ENCODE measurements around the gene SURF2. TPM values are rescaled to one million over a fixed set of nuclear protein-coding genes. Genes with fewer than 3 reads are reported as not detected.
"Not testable (repeated sequence)": the region's sequence is repeated elsewhere in the genome, so short reads cannot be mapped to it uniquely, and the experiment has no call there.

Gene SURF2
- 9.3 TPM for total RNA-seq

DNA sequence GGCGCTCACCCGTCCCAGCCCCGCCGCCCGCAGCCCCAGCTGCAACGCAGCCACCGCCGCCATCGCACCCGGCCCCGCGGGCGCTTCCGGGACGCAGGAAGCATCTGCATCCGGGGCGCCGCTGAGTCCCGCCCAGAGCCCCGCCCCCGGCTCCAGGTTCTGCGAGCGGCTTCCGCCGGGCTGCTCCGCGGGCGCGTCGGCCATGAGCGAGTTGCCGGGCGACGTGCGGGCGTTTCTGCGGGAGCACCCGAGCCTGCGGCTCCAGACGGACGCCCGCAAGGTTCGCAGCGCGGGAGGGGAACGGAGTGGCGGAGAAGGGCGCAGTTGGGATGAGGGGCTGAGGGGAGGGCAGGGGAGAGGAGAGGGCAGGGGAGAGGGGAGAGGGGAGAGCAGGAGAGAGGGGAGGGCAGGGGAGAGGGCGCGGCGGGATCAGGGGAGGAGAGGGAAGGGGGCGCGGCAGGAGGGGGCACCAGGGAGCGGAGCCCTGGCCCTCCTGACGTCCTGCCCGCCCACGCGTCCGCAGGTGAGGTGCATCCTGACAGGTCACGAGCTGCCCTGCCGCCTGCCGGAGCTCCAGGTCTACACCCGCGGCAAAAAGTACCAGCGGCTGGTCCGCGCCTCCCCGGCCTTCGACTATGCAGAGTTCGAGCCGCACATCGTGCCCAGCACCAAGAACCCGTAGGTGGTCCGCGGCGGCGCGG is at the start of gene SURF2, which contains the start of gene SURF1:
Gene SURF2 (plus strand): TSS at position 160 of the 701 bp plus-strand sequence. CDS start 43 bp downstream, at position 203.
Gene SURF1 (minus strand): TSS at position 97 of the 701 bp plus-strand sequence. CDS start 34 bp downstream, at position 63.
- peak; percentile 38 for DNase-seq

DNA sequence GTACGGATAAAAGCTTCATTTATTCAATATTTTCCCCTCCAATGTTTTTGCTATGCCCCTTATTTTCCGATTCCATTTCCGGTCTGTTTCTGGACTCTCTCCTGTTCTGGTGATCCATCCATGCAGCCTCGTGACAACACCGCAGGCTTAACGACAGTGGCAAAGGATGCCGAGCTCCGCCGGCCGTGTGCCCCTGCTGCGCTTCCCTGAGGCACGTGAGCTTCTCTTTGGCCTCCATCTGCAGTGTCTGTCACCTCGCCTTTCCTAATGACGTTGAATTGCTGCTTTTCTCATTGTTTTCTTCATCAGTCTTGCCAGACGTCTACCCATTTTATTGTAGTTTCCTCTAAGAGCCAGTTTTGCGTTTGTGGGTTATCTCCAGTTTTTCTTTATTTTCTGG is 49.0 kb upstream of the SURF2 start:
- DNase-seq = no peak

DNA sequence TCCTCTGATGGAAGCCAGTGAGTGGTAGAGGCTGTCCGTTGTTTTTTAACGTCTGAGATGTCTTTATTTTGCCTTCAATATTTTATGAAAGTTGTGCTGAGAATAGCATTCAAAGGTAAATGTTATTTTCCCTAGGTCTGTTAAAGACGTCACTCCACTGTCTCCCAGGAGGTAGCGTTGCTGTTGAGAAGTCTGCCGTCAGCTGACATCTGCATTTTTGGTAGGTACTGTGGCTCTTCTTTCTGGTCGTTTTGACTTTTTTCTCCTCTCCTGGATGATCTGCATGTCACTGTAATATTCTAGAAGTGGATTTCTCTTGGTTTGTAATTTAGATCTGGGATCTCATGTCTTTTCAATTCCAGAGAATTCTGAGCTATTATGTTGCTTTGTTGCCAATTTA is 46.7 kb upstream of the SURF2 start:
- DNase-seq = no peak

DNA sequence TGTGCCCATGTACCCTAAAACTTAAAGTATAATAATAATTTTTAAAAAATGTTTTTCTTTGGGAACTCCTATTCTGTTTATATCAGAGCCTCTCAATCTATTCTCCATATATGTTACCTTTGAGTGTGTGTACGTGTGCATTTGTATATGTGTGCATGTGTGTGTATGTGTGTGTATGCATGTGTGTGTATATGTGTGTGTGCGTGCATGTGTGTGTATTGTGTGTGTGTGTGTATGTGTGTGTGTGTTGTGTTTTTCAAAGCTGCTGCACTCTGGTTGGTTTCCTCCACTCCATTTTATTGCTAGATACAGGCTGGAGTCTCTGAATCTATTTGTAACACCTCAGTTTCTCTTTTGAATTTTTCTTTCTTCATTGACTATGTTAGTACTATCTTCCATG is 40.4 kb upstream of the SURF2 start:
- no peak for DNase-seq

DNA sequence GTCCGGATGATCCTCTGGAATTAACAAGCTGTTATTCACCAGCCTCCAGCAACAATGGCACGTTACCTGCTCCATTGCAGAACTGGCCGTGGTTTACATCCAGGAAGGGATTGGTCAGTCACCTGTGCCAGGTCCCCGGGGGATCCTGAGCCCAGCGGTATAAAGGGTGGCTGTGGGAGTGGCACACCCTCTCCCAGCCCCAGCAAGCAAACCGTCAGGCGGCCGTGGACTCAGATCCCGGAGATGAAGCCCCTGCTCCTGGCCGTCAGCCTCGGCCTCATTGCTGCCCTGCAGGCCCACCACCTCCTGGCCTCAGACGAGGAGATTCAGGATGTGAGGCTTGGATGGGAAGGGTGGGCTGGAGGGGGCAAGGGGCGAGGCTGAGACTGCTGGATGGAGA is 38.8 kb upstream of the SURF2 start:
- DNase-seq = not testable (repeated sequence)

DNA sequence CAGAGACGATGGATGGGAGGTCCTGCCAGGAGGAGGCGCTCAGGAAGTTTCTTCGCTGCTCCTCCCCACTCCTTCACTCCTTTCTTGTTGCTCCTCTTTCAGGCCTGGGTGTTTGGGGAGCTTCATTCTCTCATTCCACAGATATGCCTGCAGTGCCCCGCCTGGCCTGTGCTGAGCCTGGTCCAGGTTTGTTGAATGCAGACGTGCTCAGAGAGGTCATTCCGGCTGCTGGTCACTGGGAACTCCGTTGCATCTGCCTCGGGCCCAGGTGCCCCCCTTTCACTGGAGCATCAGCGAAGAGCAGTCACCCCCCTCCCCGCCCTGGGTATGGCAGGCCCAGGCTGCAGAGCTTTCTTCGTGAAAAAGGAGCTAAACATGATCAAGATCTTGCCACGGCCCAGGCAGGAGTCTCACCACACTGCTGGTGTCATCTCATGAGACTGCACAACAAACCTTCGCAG is 35.9 kb upstream of the SURF2 start:
- no peak for DNase-seq

DNA sequence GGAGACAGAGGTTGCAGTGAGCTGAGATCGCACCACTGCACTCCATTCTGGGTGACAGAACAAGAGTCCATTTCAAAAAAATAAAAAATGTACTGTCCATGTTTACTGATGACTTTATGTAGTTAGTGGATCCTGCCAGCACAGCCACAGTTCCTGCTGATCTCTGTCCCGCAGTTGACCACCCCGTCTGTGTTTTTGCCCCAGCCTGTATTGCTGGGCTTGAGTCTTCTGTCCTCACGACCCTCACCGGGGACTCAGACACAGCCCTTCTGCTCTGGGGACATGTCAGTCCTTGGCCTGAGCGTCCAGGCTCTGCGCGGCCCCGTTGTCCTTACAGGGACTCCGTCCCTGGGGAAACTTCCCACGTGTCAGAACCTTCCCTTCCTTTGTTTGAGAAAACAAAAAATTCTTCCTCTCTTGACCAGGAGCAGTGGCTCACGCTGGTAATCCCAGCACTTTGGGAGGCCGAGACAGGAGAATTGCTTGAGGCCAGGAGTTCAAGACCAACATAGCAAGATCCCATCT is 34.9 kb upstream of the SURF2 start:
- no peak for DNase-seq

DNA sequence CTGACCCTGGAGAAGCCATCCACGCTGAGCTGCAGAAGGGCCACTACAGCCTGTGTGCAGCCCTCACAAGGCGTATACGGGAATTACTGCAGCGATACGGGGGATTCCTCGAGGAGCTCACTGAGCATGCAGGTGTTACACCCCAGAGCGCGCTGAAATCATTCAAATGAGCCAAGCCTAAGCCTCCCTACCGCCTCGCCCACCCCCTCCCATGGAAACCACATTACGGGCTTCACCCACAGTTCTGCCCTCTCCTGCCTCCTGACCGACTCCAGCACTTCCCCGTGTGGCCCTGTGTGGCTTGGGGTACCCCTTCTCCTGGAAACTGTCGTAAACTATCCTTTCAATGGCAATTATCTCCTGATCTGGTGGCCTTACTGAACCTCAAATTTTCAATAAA is 33.6 kb upstream of the SURF2 start:
- DNase-seq = no peak

DNA sequence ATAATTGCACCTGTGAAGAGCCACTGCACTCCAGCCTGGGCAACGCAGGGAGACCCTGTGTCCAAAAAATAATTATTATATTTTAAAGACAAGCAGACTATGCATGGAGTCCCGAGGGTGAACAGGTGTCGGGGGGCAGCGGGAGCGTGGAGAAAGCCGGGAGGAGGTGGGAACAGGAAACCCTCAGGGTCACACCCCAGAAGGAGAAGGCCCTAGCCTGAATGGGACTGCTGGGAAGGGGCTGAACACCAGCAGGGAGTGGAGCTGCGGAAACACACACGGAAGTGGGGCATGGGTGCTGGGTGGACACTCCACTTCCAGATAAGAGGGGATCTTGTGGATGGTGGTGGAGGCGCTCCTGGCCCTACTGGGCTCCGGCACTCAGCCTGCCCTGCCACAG is 33.1 kb upstream of the SURF2 start:
- no peak for DNase-seq

DNA sequence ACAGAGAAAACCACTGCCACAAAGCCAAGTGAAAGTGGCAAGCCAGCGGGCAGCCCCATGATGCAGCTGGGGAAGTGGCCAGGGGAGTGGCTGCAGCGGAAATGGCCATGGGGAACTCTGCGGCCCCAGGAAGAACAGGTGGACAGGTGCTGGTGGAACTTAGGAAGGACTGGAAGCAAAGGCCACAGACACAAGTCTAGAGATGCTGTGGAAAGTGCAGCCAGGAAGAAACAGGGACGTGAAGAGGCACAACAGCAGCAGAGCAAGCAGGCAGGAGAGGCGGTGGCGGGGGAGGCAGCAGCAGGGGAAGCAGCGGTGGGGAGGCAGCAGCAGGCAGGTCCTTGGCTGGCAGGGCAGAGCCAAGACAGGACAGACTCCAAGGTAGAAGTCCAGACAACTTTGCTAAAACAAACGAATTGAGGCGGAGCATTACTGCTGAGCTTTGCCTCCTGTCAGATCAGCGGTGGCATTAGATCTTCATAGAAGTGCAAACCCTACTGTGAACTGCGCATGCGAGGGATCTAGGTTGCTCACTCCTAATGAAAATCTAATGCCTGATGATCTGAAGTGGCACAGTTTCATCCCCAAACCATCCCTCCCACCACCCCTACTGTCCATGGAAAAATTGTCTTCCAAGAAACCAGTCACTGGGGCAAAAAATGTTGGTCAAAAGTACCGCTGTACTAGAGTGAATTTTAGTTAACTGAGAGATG is 32.2 kb upstream of the SURF2 start:
- no peak for DNase-seq

DNA sequence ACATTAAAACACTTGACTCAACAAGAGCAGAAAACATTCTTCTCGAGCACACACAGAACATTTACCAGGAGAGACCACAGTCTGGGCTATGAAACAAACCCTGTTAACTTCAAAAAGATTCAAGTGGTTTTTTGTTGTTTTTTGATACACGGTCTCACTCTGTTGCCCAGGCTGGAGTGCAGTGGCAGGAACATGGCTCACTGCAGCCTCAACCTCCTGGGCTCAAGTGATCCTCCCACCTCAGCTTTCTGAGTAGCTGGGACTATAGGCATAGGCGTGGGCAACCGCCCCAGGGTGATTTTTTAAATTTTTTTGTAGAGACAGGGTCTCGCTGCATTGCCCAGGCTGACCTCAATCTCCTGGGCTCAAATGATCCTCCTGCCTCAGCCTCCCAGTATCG is 29.3 kb upstream of the SURF2 start:
- DNase-seq = not testable (repeated sequence)

DNA sequence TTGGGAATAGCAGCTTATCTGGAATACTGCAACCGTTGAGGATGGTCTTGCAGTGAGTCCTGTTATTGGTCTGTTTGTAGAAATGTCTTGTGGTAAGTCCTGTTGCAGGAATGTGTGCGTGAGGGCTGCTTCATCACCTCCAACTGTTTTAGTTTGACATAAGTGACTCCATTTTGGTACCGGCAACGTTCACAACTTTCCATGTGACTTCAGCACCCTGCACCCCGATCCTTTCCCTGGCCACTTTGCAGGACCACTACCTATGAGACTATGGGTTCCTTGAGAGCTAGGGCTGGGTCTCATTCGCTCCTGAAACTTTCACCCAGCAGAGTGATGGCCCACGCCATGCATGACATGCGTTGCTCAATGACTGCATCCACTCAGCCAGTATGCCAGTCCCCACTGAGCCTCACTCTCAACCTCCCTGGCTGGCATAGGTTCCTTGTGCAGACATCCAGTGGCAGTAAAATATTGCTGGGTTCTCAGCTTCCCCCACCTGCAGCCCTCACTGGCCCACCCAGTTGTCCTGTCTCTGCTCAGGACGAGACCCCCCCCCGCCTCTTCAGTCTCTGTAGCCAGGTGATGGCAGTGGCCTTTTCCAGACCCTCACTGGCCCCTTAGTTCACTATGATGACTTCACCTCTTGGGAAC is 28.4 kb upstream of the SURF2 start:
- no peak for DNase-seq

DNA sequence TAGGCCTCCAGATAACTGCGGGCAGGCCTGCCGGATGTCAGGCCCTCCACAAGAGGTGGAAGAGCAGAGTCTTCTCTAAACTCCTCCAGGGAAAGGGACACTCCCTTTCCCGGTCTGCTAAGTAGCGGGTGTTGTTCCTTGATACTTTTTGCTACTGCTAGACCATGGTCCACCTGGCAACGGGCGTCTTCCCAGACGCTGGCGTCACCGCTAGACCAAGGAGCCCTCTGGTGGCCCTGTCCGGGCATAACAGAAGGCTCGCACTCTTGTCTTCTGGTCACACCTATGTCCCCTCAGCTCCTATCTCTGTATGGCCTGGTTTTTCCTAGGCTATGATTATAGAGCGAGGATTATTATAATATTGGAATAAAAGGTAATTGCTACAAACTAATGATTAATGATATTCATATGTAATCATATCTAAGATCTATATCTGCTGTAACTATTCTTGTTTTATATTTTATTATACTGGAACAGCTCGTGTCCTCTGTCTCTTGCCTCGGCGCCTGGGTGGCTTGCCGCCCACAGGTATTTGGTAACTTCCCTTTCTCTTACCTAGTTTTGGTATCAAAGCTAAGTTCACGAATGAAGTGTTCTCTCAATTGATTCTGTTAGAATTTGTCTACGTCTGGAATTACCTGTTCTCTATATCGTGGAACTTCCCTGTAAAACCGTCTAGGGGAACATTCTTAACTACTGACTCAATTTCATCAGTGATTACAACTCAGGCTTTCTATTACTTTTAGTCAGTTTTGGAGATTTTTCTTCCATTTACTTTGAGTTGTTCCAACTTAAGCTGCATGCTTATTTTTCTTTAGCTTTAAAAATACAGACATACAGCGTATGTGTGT is 26.8 kb upstream of the SURF2 start:
- DNase-seq = not testable (repeated sequence)

DNA sequence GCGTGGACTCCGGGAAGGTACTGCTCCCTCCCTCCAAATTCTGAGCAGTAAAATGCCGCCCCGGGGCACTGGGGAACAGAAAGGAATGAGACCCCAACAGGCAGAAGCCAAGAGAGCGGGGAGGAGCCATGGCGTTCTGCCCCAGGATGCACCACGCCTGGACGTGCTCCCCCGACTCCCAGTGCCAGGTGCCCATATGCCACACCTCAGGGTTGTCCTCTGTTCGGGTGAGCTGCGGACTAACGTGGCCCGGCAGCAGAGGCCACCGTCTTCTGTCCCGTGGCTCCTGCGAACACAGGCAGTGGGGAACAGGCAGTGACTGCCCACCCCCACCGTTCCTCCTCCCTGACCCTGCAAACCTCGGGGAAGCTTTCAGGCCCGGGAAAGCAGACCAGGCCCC is 25.1 kb upstream of the SURF2 start:
- DNase-seq = no peak

DNA sequence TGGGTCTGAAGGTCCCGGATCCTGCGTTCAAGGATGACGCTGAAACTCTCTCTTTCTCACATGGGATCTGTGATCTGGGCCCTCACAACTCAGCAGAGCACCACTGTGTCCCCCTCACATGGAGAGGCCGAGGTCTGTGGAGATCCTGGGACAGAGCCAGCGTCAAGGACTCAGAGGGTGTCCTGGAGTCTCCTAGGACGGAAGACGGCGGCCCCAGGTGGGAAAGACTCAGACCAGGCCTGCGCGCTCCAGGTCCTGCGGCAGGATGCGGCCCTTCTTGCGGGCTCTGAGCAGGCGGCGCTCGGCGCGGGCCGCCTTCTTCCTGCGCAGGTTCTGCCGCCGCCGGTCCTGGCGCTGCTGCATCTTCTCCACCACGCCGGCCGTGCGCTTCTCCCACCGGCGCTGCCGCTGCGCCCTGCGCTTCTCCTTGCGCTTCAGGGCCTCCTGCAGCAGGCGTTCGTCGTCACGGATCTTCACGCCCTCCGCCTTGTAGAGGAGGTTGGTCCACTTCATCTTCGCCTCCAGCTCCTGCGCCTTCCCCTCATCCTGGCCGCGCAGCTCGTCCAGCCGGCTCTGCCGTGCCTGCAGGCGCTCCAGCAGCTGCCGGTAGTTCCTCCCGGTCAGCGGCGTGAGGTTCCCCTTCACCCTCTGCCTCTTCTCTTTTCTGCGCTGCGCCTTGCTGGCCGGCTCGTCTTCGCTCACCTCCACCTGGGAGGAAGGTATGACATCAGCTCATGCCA is 24.5 kb upstream of the SURF2 start:
- no peak for DNase-seq

DNA sequence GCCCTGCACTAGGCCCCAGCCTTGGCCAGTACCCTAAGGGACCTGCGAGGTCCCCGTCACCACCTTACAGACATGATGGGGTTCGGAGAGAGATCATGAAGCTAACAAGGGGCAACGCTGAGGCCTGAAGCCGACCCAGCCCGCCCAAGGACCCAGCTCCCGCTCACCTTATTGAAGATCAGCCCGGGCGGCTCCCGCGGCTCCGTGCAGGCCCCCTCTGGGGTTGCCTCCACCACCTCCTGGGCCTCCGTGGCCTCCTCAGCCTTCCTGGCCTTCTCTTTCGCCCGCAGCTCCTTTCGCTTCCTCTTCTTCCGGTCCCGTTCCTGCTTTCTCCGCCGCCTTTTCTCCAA is 24.0 kb upstream of the SURF2 start:
- no peak for DNase-seq

DNA sequence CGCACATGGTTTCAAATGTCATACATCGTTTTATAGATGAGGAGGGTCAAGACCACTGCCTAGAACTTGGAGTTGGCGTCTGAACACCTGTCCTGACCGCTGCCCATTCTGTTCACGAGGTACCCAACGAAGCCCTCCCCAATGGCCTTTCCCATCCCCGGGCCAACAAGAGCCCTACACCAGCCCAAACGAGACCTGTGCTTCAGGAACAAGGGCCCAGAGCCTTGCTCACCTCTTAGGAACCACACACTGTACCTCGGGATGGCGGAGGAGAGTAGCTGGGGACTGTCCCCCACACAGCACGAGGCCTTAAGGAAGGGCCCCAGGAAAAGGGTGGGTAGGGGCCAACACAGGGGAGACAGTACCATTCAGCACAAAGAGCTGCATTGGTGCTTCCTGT is 23.3 kb upstream of the SURF2 start:
- DNase-seq = no peak

DNA sequence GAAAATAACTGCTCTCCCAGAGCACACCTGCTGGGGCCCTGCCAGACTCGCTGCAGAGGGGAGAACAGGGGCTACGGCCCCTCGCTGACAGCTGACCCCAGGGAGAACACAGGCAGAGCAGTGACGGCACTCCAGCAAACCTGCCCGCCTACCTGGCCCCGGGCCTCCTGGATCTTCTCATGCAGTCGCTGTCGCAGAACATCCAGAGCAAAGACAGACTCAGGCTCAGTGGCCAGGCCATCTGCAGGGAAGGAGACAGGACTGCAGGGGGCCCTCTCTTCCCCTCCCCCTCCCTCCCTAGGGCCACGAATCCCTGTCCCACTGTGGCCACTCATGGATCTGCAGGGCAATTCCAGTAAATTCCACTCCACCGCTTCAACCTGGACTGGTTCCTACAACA is 22.8 kb upstream of the SURF2 start:
- DNase-seq = no peak

DNA sequence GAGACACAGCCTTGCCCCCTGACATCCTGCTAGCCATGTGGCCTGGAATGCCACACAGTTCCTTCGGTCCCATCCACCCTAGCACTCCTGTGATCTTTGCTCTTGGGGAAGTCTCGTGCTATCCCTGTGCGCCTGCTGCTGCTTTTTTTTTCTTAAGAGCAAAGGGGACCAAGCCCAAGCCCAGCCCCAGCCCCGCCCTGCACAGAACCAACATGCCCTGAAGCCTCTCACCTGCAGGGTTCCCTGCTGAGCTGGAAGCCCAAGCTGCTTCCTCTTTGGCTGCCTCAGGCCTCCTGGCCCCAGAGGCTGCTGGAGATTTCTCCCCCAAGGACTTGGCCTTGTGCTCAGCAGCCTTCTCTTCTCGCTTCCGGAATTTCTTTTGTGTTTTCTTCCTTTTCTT is 22.2 kb upstream of the SURF2 start:
- DNase-seq = no peak

DNA sequence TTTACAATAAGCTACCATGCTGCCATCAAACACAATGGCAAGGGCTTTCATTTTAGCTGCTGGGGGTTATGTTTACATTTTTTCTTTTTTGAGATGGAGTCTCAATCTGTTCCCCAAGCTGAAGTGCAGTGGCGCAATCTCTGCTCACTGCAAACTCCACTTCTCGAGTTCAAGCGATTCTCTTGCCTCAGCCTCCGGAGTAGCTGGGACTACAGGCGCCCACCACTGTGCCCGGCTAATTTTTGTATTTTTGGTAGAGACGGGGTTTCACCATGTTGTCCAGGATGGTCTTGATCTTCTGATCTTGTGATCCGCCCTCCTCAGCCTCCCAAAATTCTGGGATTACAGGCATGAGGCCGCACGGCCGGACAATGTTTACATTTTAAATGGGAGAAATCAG is 21.5 kb upstream of the SURF2 start:
- DNase-seq = not testable (repeated sequence)

Measured in skin of body (tissue), 2 donors.